HCT116 (cell line): Measurements from ENCODE around the gene GPR39. TPM values are rescaled to one million over a fixed set of nuclear protein-coding genes. Genes with fewer than 3 reads are reported as not detected.

Source experiments
- ATAC-seq: fragments of 200-7000 bp; cut with Tn5 transposase; 2 replicates; pipeline ENCODE4 v1.9.1; 2020; ENCODE audit warnings: mild to moderate bottlenecking, moderate library complexity
- BruUV-seq: library from RNA; stranded (reverse); fragments of 400-500 nt; replicated peaks from 2 replicates; lab custom pipeline; 2021; lab: Mats Ljungman, UMichigan
- CTCF ChIA-PET: fragments of 300-600 bp; sonication (Branson Sonifier 250); formaldehyde crosslinking; loops from one replicate; lab custom pipeline; 2021; ENCODE audit warnings: antibody characterized with exemption; lab: Charles Lee
- POLR2A ChIA-PET: fragments of 300-600, 350-600 bp; sonication (Branson Sonifier 250); formaldehyde crosslinking; loops from one replicate; lab custom pipeline; 2021; ENCODE audit warnings: antibody characterized with exemption; lab: Charles Lee
- RAD21 ChIA-PET, 2 experiments: fragments of 300-600 bp; sonication (Branson Sonifier 250); formaldehyde crosslinking; loops; one replicate each; lab custom pipeline; 2023; ENCODE audit warnings: low total read pairs in 2 of 2; ENCODE audit not compliant: uncharacterized antibody in 2 of 2, unreplicated experiment in 2 of 2, low non-redundant PET in 1 of 2; lab: Charles Lee
- DNase-seq: peaks from one replicate; pipeline ENCODE4 v3.0.0-alpha.2; 2010; ENCODE audit warnings: low read depth, low spot score
- H2AFZ ChIP-seq: fragments of 200-600 bp; shearing (Covaris generic), sonication (generic); 2 replicates; pipeline ENCODE4 v1.6.1; 2017; ENCODE audit warnings: low read depth, mixed run types, mixed read lengths, antibody characterized with exemption, low read length; ENCODE audit not compliant: poor library complexity, severe bottlenecking
- H3K27ac ChIP-seq: 2 replicates; pipeline ENCODE4 v1.5.1; 2012; ENCODE audit warnings: low read depth, low read length
- H3K27me3 ChIP-seq: fragments of 200-600 bp; sonication (generic); 2 replicates; pipeline ENCODE4 v1.6.1; 2016; ENCODE audit warnings: mixed run types, low read length, mixed read lengths; ENCODE audit not compliant: insufficient read depth
- H3K36me3 ChIP-seq, 2 experiments: fragments of 200-500 bp in 1 of 2; fragments of 200-600 bp in 1 of 2; sonication (Bioruptor generic) in 1 of 2; sonication (generic) in 1 of 2; 2 replicates each; pipeline versions ENCODE4 v1.5.1 to v1.6.1; 2014 to 2016; ENCODE audit warnings: low read length in 2 of 2, inconsistent platforms in 1 of 2, mixed read lengths in 1 of 2, mixed run types in 1 of 2; ENCODE audit not compliant: insufficient read depth in 2 of 2, control insufficient read depth in 1 of 2
- H3K4me1 ChIP-seq, 2 experiments: fragments of 200-600 bp in 1 of 2; sonication (generic) in 1 of 2; 2 replicates each; pipeline versions ENCODE4 v1.5.1 to v1.6.1; 2012 to 2017; ENCODE audit warnings: low read length in 2 of 2, inconsistent platforms in 1 of 2, mild to moderate bottlenecking in 1 of 2, mixed read lengths in 1 of 2, mixed run types in 1 of 2, moderate library complexity in 1 of 2; ENCODE audit not compliant: insufficient read depth in 2 of 2, control insufficient read depth in 1 of 2
- H3K4me2 ChIP-seq: fragments of 200-600 bp; sonication (generic); 2 replicates; pipeline ENCODE4 v1.6.1; 2017; ENCODE audit warnings: mixed run types, low read length, mixed read lengths
- H3K4me3 ChIP-seq, 2 experiments: fragments of 200-600 bp in 1 of 2; sonication (generic) in 1 of 2; replicated peaks in 1 of 2; 2 replicates each; pipeline ENCODE4 v1.5.1; 2011 to 2016; ENCODE audit warnings: low read length in 2 of 2, control low read depth in 1 of 2, low read depth in 1 of 2, mild to moderate bottlenecking in 1 of 2, mixed read lengths in 1 of 2, mixed run types in 1 of 2
- H3K79me2 ChIP-seq: fragments of 200-600 bp; sonication (generic); 2 replicates; pipeline ENCODE4 v1.6.1; 2017; ENCODE audit warnings: mild to moderate bottlenecking, mixed run types, low read length, moderate library complexity, mixed read lengths; ENCODE audit not compliant: insufficient read depth
- H3K9ac ChIP-seq: fragments of 200-600 bp; sonication (generic); 2 replicates; pipeline ENCODE4 v1.6.1; 2016; ENCODE audit warnings: low read length, mixed read lengths
- H3K9me2 ChIP-seq: fragments of 200-600 bp; sonication (generic), shearing (Covaris generic); 2 replicates; pipeline ENCODE4 v1.6.1; 2017; ENCODE audit warnings: mixed run types, mild to moderate bottlenecking, moderate library complexity; ENCODE audit not compliant: insufficient read depth
- H3K9me3 ChIP-seq, 2 experiments: fragments of 200-500 bp in 1 of 2; fragments of 200-600 bp in 1 of 2; sonication (Bioruptor generic) in 1 of 2; sonication (generic) in 1 of 2; 2 replicates each; pipeline ENCODE4 v1.6.1; 2014 to 2017; ENCODE audit warnings: low read length in 2 of 2, mixed read lengths in 2 of 2, inconsistent platforms in 1 of 2, low read depth in 1 of 2, mild to moderate bottlenecking in 1 of 2, mixed run types in 1 of 2, moderate library complexity in 1 of 2; ENCODE audit not compliant: control insufficient read depth in 1 of 2, insufficient read depth in 1 of 2
- H4K20me1 ChIP-seq: fragments of 200-600 bp; sonication (generic), shearing (Covaris generic); 2 replicates; pipeline ENCODE4 v1.6.1; 2017; ENCODE audit warnings: mixed run types, mild to moderate bottlenecking, moderate library complexity; ENCODE audit not compliant: insufficient read depth
- ATF3 ChIP-seq: IDR thresholded peaks from 2 replicates; pipeline ENCODE4 v1.6.1; 2012
- CTCF ChIP-seq, 3 experiments: fragments of 200-600 bp in 1 of 3; sonication (generic) in 1 of 3; IDR thresholded peaks in 2 of 3; conservative IDR thresholded peaks in 1 of 3; 2 replicates each; pipeline ENCODE4 v1.5.1; 2012 to 2017; ENCODE audit warnings: low read depth in 2 of 3, low read length in 2 of 3, antibody characterized with exemption in 1 of 3, borderline replicate concordance in 1 of 3, control low read depth in 1 of 3, mild to moderate bottlenecking in 1 of 3, mixed read lengths in 1 of 3, mixed run types in 1 of 3, moderate library complexity in 1 of 3; ENCODE audit not compliant: insufficient read depth in 1 of 3
- EZH2 ChIP-seq: fragments of 200-600 bp; sonication (generic); IDR thresholded peaks from 2 replicates; pipeline ENCODE4 v1.6.1; 2017; ENCODE audit warnings: antibody characterized with exemption, mixed run types
- EZH2phosphoT487 ChIP-seq: fragments of 200-600 bp; IDR thresholded peaks from 2 replicates; pipeline ENCODE4 v1.6.1; 2018; ENCODE audit warnings: antibody characterized with exemption, borderline replicate concordance
- MAX ChIP-seq: IDR thresholded peaks from 2 replicates; pipeline ENCODE4 v1.6.1; 2012
- POLR2AphosphoS5 ChIP-seq: IDR thresholded peaks from 2 replicates; pipeline ENCODE4 v1.6.1; 2011; ENCODE audit warnings: mild to moderate bottlenecking, low read depth, low read length, moderate library complexity
- SRF ChIP-seq: IDR thresholded peaks from 2 replicates; pipeline ENCODE4 v1.6.1; 2012; ENCODE audit warnings: low read depth
- TCF7L2 ChIP-seq: IDR thresholded peaks from 2 replicates; pipeline ENCODE4 v1.7.0; 2011; ENCODE audit warnings: borderline replicate concordance, inconsistent platforms; ENCODE audit not compliant: insufficient read depth, insufficient read length; ENCODE audit errors: extremely low read depth
- ZFX ChIP-seq: fragments of 450-650 bp; IDR thresholded peaks from 2 replicates; pipeline ENCODE4 v1.6.1; 2017
- ZNF274 ChIP-seq: fragments of 200-500 bp; sonication (Bioruptor generic); IDR thresholded peaks from 2 replicates; pipeline ENCODE4 v1.6.1; 2014; ENCODE audit warnings: mild to moderate bottlenecking, low read depth, low read length, inconsistent platforms
- intact Hi-C: fragments of 100-400 bp; cut with micrococcal nuclease; formaldehyde crosslinking; loops from 2 replicates; pipeline ENCODE4 v1.10.0; 2022
- total RNA-seq: library from RNA; stranded (reverse); gene quantifications from one replicate; pipeline ENCODE4 v1.2.1, GENCODE V29; 2021; ENCODE audit not compliant: unreplicated experiment

Gene GPR39
- total RNA-seq, 1 experiment from 2014 or later: 5.1 TPM

- BruUV-seq: no TSS peak
- Histone ChIP-seq H3K27me3 (no peaks in the 10 kb centered on the region), H3K9me2 (no peaks in the 10 kb centered on the region)
- ChIA-PET RAD21 (no interaction called here), POLR2A (no interaction called here)
- TF ChIP-seq SRF (no peak), ZNF274 (no peak), ZFX (no peak), POLR2AphosphoS5 (no peak), TCF7L2 (no peak), EZH2phosphoT487 (no peak), ATF3 (no peak), EZH2 (no peak), CTCF (IDR thresholded peaks at IDR 0.05 in 2 of 3, conservative IDR thresholded peaks at IDR 0.05 in 1 of 3; ENCODE audit: borderline replicate concordance in 1 of 3, insufficient read depth in 1 of 3, low read depth in 2 of 3, low read length in 2 of 3) (no peak), MAX (no peak)
- TF ChIP-seq, all 23 proteins: peak for 0
- Histone ChIP-seq H3K4me1 (peaks cover 0 to 6% of the 10 kb centered on the region in 2 experiments; a peak in 1 of 4 replicates), H2AFZ (no peak overlapping the region), H3K4me2 (no peak overlapping the region), H4K20me1 (no peaks in the 10 kb centered on the region), H3K79me2 (no peaks in the 10 kb centered on the region), H3K4me3 (no peak overlapping the region), H3K9ac (no peak overlapping the region), H3K27ac (no peak overlapping the region), H3K36me3 (no peaks in the 10 kb centered on the region), H3K9me3 (no peaks in the 10 kb centered on the region)
- CTCF ChIA-PET: interaction anchor here (1.2 to 1.5 kb wide), 2 partner anchors 30 to 168 kb away, joined by 3 read pairs; no protein-coding TSS in a partner anchor
- ATAC-seq (no peak), DNase-seq (no peak)
- intact Hi-C loops: no loop called here
Observed at GRCh38 chr2:132517386-132517785, 100.8 kb downstream of the GPR39 start.
